GM23248 (cell line): Measurements from ENCODE around the gene GPN2. TPM values are rescaled to one million over a fixed set of nuclear protein-coding genes. Genes with fewer than 3 reads are reported as not detected.
"Not testable (repeated sequence)": the region's sequence is repeated elsewhere in the genome, so short reads cannot be mapped to it uniquely, and the experiment has no call there.

Experiments used
- DNase-seq: peaks from one replicate; pipeline ENCODE4 v3.0.0-alpha.2; 2015
- H2AFZ ChIP-seq: fragments of 200-600 bp; sonication (generic); 2 replicates; pipeline ENCODE4 v1.6.1; 2016; ENCODE audit warnings: antibody characterized with exemption
- H3F3A ChIP-seq: fragments of 200-600 bp; sonication (generic); 2 replicates; pipeline ENCODE4 v1.6.1; 2016; ENCODE audit warnings: mild to moderate bottlenecking, antibody characterized with exemption, mixed run types; ENCODE audit not compliant: insufficient read depth
- H3K27ac ChIP-seq: fragments of 200-600 bp; sonication (generic); 2 replicates; pipeline ENCODE4 v1.5.1; 2016; ENCODE audit warnings: mild to moderate bottlenecking
- H3K27me3 ChIP-seq: fragments of 200-600 bp; sonication (generic); replicated peaks from 2 replicates; pipeline ENCODE4 v1.6.1; 2016; ENCODE audit warnings: mild to moderate bottlenecking; ENCODE audit not compliant: insufficient read depth
- H3K36me3 ChIP-seq: fragments of 200-600 bp; sonication (generic); 2 replicates; pipeline ENCODE4 v1.6.1; 2016; ENCODE audit warnings: low read depth, mild to moderate bottlenecking
- H3K4me1 ChIP-seq: fragments of 200-600 bp; sonication (generic); 2 replicates; pipeline ENCODE4 v1.6.1; 2016; ENCODE audit warnings: mild to moderate bottlenecking; ENCODE audit not compliant: insufficient read depth
- H3K4me2 ChIP-seq: fragments of 200-600 bp; sonication (generic); one replicate; pipeline ENCODE4 v1.6.1; 2016; ENCODE audit warnings: mild to moderate bottlenecking; ENCODE audit not compliant: unreplicated experiment
- H3K4me3 ChIP-seq: fragments of 200-600 bp; sonication (generic); 2 replicates; pipeline ENCODE4 v1.5.1; 2016; ENCODE audit warnings: mild to moderate bottlenecking
- H3K79me2 ChIP-seq: fragments of 200-600 bp; sonication (generic); 2 replicates; pipeline ENCODE4 v1.6.1; 2016; ENCODE audit warnings: mild to moderate bottlenecking; ENCODE audit not compliant: insufficient read depth
- H3K9ac ChIP-seq: fragments of 200-600 bp; sonication (generic); 2 replicates; pipeline ENCODE4 v1.6.1; 2016; ENCODE audit warnings: mild to moderate bottlenecking
- H3K9me2 ChIP-seq: fragments of 200-600 bp; sonication (generic); 2 replicates; pipeline ENCODE4 v1.6.1; 2016; ENCODE audit warnings: mixed run types, mild to moderate bottlenecking, moderate library complexity; ENCODE audit not compliant: insufficient read depth
- H3K9me3 ChIP-seq: fragments of 200-600 bp; sonication (generic); one replicate; pipeline ENCODE4 v1.6.1; 2017; ENCODE audit warnings: low read depth
- H4K20me1 ChIP-seq: fragments of 200-600 bp; sonication (generic); 2 replicates; pipeline ENCODE4 v1.6.0; 2016; ENCODE audit not compliant: insufficient read depth
- EZH2 ChIP-seq: fragments of 200-600 bp; sonication (generic); IDR thresholded peaks from 2 replicates; pipeline ENCODE4 v1.6.1; 2018; ENCODE audit warnings: antibody characterized with exemption, mild to moderate bottlenecking; ENCODE audit not compliant: insufficient read depth, poor library complexity, severe bottlenecking
- EZH2phosphoT487 ChIP-seq: fragments of 200-600 bp; sonication (generic); IDR thresholded peaks from 2 replicates; pipeline ENCODE4 v1.6.1; 2018; ENCODE audit warnings: antibody characterized with exemption, moderate library complexity, mild to moderate bottlenecking, low read depth; ENCODE audit not compliant: insufficient read depth
- WGBS, 2 experiments: methylation state at CpG; one replicate each; pipeline ENCODE4 v1.1.6; 2015 to 2017; ENCODE audit warnings: low lambda C conversion rate in 2 of 2, low coverage in 1 of 2; ENCODE audit errors: missing lambda C conversion rate in 2 of 2; 5-methylcytosine and 5-hydroxymethylcytosine counted together
- in situ Hi-C: fragments of 300-500 bp; cut with MboI; formaldehyde crosslinking; loops from 2 replicates; pipeline ENCODE4 v1.15.0; 2020
- polyA plus RNA-seq: library from polyadenylated mRNA; unstranded; fragments of >200 nt; fragmentation: Nextera tagmentation; extraction: Ambion mirVana; gene quantifications from 2 replicates; pipeline ENCODE4 v1.2.1, GENCODE V29; 2016
- total RNA-seq: library from RNA; depleted of rRNA; stranded (reverse); fragments of >200 nt; shearing (Covaris generic); gene quantifications from 2 replicates; pipeline ENCODE4 v1.2.3, GENCODE V29; 2014

The GPN2 gene
- total and polyA plus RNA-seq, 2 experiments from 2014 or later: 11.9 to 27.9 TPM

DNA sequence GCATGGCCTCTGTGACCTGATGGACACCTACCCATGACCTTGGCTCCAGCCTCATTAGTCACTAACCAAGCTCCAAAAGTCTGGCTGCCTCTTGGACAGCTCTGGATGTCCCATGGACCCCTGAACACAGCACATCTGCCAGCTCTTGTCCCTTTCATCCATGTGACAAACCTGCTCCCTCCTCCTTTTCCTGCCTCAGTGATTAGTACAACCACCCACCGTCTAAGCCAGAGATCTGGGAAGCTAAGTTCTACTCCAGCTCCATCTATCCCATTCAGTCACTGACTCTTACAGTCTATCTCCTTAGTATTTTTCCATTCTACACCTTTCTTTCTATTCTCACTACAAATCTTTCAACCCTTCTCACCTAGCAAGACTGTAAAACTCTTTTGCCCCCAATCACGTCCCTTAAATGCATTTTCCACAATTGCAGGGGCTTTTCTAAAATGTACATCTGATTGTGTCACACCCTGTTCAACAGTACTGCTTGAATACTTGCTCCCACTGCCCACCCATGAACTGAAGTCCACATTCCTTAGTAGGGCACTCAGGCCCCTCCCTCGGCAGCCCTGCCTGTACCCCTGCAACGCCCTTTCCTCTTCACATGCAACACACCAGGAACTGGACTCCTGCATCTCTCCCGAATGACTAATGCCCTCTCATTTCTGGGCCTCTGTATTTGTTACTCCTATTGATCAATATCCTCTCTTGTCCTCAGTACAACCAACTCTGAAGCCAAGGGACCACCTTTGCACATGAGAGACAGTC lies 7.2 kb downstream of the GPN2 start:
- Histone ChIP-seq H4K20me1 (no peaks in the 10 kb centered on the region), H3K9ac (no peak overlapping the region), H3F3A (peaks cover 15% of the 10 kb centered on the region; the same call in 1 of the 2 replicates), H3K9me2 (no peaks in the 10 kb centered on the region), H3K27me3 (no peaks in the 10 kb centered on the region), H2AFZ (no peak overlapping the region), H3K4me3 (no peak overlapping the region), H3K4me2 (no peak overlapping the region), H3K27ac (no peak overlapping the region), H3K4me1 (no peaks in the 10 kb centered on the region), H3K79me2 (peaks cover 45% of the 10 kb centered on the region), H3K36me3 (peaks cover 45% of the 10 kb centered on the region), H3K9me3 (no peaks in the 10 kb centered on the region)
- in situ Hi-C loops: no loop called here
- WGBS, 2 experiments: 86 to 90% methylated on average over 5 of the region's 5 CpGs
- DNase-seq: no peak
- TF ChIP-seq EZH2phosphoT487 (no peak), EZH2 (no peak)

DNA sequence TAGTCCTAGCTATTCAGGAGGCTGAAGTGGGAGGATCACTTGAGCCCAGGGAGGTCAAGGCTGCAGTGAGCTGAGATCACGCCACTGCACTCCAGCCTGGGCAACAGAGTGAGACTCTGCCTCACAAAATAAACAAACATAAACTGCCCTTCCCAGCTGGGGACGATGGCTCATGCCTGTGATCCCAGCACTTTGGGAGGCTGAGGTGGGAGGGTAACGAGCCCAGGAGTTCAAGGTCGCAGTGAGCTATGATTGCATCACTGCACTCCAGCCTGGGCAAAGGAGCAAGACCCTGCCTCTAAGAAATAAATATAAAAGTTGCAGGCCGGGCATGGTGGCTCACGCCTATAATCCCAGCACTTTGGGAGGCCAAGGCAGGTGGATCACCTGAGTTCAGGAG lies 8.5 kb downstream of the GPN2 start:
- in situ Hi-C loops: not testable (repeated sequence)
- 76 to 82% methylated on average over 6 of the region's 6 CpGs for WGBS, 2 experiments
- peaks cover 41% of the 10 kb centered on the region for H3K36me3 ChIP-seq

DNA sequence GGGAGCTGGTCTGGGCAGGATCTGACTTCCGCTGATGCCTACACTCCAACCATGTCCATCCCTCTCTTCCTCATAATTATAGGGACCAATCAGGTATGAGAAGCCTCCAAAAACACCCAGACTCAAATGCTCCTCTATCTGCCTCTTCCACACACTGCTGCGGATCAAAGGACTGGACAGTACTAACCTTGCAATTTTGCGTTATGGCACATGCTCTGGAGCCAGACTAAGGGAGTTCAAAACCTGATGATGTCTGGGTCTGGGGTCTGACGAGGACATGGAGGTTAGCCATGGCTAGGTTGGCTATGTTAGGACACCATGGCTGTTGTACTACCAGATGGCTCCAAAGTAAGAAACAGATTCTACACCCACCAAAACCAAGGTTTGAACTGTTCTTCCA lies 10.3 kb downstream of the GPN2 start:
- in situ Hi-C loops: no loop called here
- no peak overlapping the region for H2AFZ ChIP-seq
- H3K27ac ChIP-seq: no peak overlapping the region
- no peak for DNase-seq
- 89 to 90% methylated on average over 4 of the region's 4 CpGs for WGBS, 2 experiments
- H3K79me2 ChIP-seq: peaks cover 17% of the 10 kb centered on the region
- no peak overlapping the region for H3K4me2 ChIP-seq
- no peaks in the 10 kb centered on the region for H3K9me3 ChIP-seq
- H3K36me3 ChIP-seq: peaks cover 34% of the 10 kb centered on the region
- no peak overlapping the region for H3K9ac ChIP-seq
- no peaks in the 10 kb centered on the region for H3K27me3 ChIP-seq
- TF ChIP-seq EZH2 (no peak), EZH2phosphoT487 (no peak)
- H3K4me1 ChIP-seq: no peaks in the 10 kb centered on the region
- no peaks in the 10 kb centered on the region for H4K20me1 ChIP-seq
- H3K4me3 ChIP-seq: no peak overlapping the region
- H3F3A ChIP-seq: peaks cover 21% of the 10 kb centered on the region; the same call in 1 of the 2 replicates
- H3K9me2 ChIP-seq: no peaks in the 10 kb centered on the region

More for the DNA sequence above, 8.5 kb downstream of the GPN2 start:
- Histone ChIP-seq H3K79me2 (peaks cover 35% of the 10 kb centered on the region), H3F3A (peaks cover 15% of the 10 kb centered on the region; the same call in 1 of the 2 replicates)
- H3K27ac ChIP-seq, H2AFZ ChIP-seq, H3K27me3 ChIP-seq, H3K4me1 ChIP-seq, H4K20me1 ChIP-seq, H3K4me3 ChIP-seq, H3K4me2 ChIP-seq, H3K9me2 ChIP-seq, H3K9me3 ChIP-seq, H3K9ac ChIP-seq, DNase-seq: not testable (repeated sequence)

- TF ChIP-seq EZH2phosphoT487 (no peak), EZH2 (no peak)
- no peaks in the 10 kb centered on the region for H3K9me3 ChIP-seq
- H3K4me1 ChIP-seq: no peaks in the 10 kb centered on the region; the same call in 1 of the 2 replicates
- H3K36me3 ChIP-seq: peaks cover 18% of the 10 kb centered on the region
- H3K27ac ChIP-seq: no peak overlapping the region
- H3K4me3 ChIP-seq: no peak overlapping the region
- H3K9ac ChIP-seq: no peak overlapping the region
- DNase-seq: no peak
- H3K4me2 ChIP-seq: no peak overlapping the region
- H3K9me2 ChIP-seq: no peaks in the 10 kb centered on the region
- no peaks in the 10 kb centered on the region for H4K20me1 ChIP-seq
- no peaks in the 10 kb centered on the region for H3K27me3 ChIP-seq
- no peak overlapping the region for H2AFZ ChIP-seq
- 65 to 67% methylated on average over 2 of the region's 2 CpGs for WGBS, 2 experiments
- in situ Hi-C loops: no loop called here
- no peaks in the 10 kb centered on the region for H3K79me2 ChIP-seq
- H3F3A ChIP-seq: peaks cover 21% of the 10 kb centered on the region; the same call in 1 of the 2 replicates
Observed at GRCh38 chr1:26877326-26877725, 12.8 kb downstream of the GPN2 start.
